ENCODE results near the gene SFXN5.

Gene SFXN5

GRCh38 chr2:72998234-72998651, 73.3 kb downstream of the SFXN5 start:
- no peak for TF ChIP-seq CTCF (IDR thresholded peaks at IDR 0.05; ENCODE audit: poor library complexity, severe bottlenecking)
- no peaks in the 10 kb centered on the region for H3K36me3 ChIP-seq (ENCODE audit: low read depth)
- ATAC-seq (ENCODE audit: low read depth), result no peak

GRCh38 chr2:72996117-72996502, 75.4 kb downstream of the SFXN5 start:
- peak; percentile 36 for DNase-seq (ENCODE audit: low spot score)
- no peak overlapping the region for H3K4me3 ChIP-seq (ENCODE audit: severe bottlenecking)
- no peak for ATAC-seq (ENCODE audit: low read depth)

More at GRCh38 chr2:72998234-72998651, 73.3 kb downstream of the SFXN5 start:
- H3K4me3 ChIP-seq (ENCODE audit: severe bottlenecking), result no peak overlapping the region
- H3K4me1 ChIP-seq (ENCODE audit: insufficient read depth, poor library complexity, severe bottlenecking), result no peaks in the 10 kb centered on the region
- H3K9me3 ChIP-seq (ENCODE audit: severe bottlenecking), result no peaks in the 10 kb centered on the region
- no peaks in the 10 kb centered on the region for H3K27me3 ChIP-seq (ENCODE audit: insufficient read depth, poor library complexity, severe bottlenecking)
- H3K27ac ChIP-seq (ENCODE audit: poor library complexity, severe bottlenecking), result no peak overlapping the region
- peak; percentile 53 for DNase-seq (ENCODE audit: low spot score)

GRCh38 chr2:72995430-72996116, 75.9 kb downstream of the SFXN5 start:
- DNase-seq (ENCODE audit: low spot score), result peak; percentile 42
- no peak for TF ChIP-seq CTCF (IDR thresholded peaks at IDR 0.05; ENCODE audit: poor library complexity, severe bottlenecking)
- no peaks in the 10 kb centered on the region for H3K27me3 ChIP-seq (ENCODE audit: insufficient read depth, poor library complexity, severe bottlenecking)
- H3K4me1 ChIP-seq (ENCODE audit: insufficient read depth, poor library complexity, severe bottlenecking), result no peaks in the 10 kb centered on the region
- no peaks in the 10 kb centered on the region for H3K9me3 ChIP-seq (ENCODE audit: severe bottlenecking)
- H3K36me3 ChIP-seq (ENCODE audit: low read depth), result no peaks in the 10 kb centered on the region
- no peak for ATAC-seq (ENCODE audit: low read depth)
- no peak overlapping the region for H3K27ac ChIP-seq (ENCODE audit: poor library complexity, severe bottlenecking)
- no peak overlapping the region for H3K4me3 ChIP-seq (ENCODE audit: severe bottlenecking)

More at GRCh38 chr2:72996117-72996502, 75.4 kb downstream of the SFXN5 start:
- no peak for TF ChIP-seq CTCF (IDR thresholded peaks at IDR 0.05; ENCODE audit: poor library complexity, severe bottlenecking)
- Histone ChIP-seq H3K4me1 (ENCODE audit: insufficient read depth, poor library complexity, severe bottlenecking) (no peaks in the 10 kb centered on the region), H3K9me3 (ENCODE audit: severe bottlenecking) (no peaks in the 10 kb centered on the region), H3K27ac (ENCODE audit: poor library complexity, severe bottlenecking) (no peak overlapping the region), H3K36me3 (ENCODE audit: low read depth) (no peaks in the 10 kb centered on the region), H3K27me3 (ENCODE audit: insufficient read depth, poor library complexity, severe bottlenecking) (no peaks in the 10 kb centered on the region)

GRCh38 chr2:72994991-72995380, 76.5 kb downstream of the SFXN5 start:
- H3K9me3 ChIP-seq (ENCODE audit: severe bottlenecking), result no peaks in the 10 kb centered on the region

More at GRCh38 chr2:72994991-72995380, 76.5 kb downstream of the SFXN5 start:
- Histone ChIP-seq H3K27me3 (ENCODE audit: insufficient read depth, poor library complexity, severe bottlenecking) (no peaks in the 10 kb centered on the region), H3K36me3 (ENCODE audit: low read depth) (no peaks in the 10 kb centered on the region), H3K4me3 (ENCODE audit: severe bottlenecking) (no peak overlapping the region), H3K27ac (ENCODE audit: poor library complexity, severe bottlenecking) (no peak overlapping the region), H3K4me1 (ENCODE audit: insufficient read depth, poor library complexity, severe bottlenecking) (no peaks in the 10 kb centered on the region)
- no peak for TF ChIP-seq CTCF (IDR thresholded peaks at IDR 0.05; ENCODE audit: poor library complexity, severe bottlenecking)
- DNase-seq (ENCODE audit: low spot score) (peak; percentile 31), ATAC-seq (ENCODE audit: low read depth) (no peak)
